Measurements from ENCODE around the gene TAF1B.

TAF1B gene

DNA sequence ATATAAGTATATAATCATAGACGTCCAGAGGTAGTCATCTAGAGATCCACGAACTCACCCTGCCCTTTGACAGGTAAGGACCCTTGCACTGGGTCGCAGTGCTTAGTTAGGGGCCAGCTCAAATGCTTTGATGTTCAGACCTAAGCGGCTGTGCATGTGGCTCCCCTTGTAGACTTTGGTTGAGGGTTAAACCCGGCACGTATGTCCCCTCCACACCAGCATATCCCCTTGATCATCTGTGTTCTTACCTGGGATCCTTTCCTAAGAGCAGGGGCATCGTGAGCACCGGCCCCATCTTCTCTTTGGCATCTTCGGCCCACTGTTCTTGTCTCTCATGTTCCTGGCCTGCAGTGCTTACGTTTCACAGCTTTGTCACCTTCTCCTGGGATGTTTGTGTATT, 139.6 kb downstream of the TAF1B start:
- no peaks in the 10 kb centered on the region for H3K79me2 ChIP-seq (ENCODE audit: insufficient read depth, low read length)
- no peak overlapping the region for H3K27ac ChIP-seq (ENCODE audit: low read depth, low read length, poor library complexity, severe bottlenecking)
- no peaks in the 10 kb centered on the region for H3K9me3 ChIP-seq (ENCODE audit: low read length)
- no peaks in the 10 kb centered on the region for H3K9me2 ChIP-seq (ENCODE audit: low read depth, low read length)
- H3K36me3 ChIP-seq (ENCODE audit: insufficient read depth, low read length) = peaks cover 4% of the 10 kb centered on the region; the same call in 1 of the 2 replicates
- H4K20me1 ChIP-seq (ENCODE audit: insufficient read depth, low read length) = no peaks in the 10 kb centered on the region
- no peaks in the 10 kb centered on the region for H3K4me1 ChIP-seq (ENCODE audit: insufficient read depth, low read length, severe bottlenecking)
- no peak overlapping the region for H3K4me3 ChIP-seq (ENCODE audit: low read depth, low read length, poor library complexity, severe bottlenecking)
- no peak overlapping the region for H2AFZ ChIP-seq (ENCODE audit: low read length)
- no peak for TF ChIP-seq EZH2 (IDR thresholded peaks at IDR 0.05; ENCODE audit: borderline replicate concordance, low read length)
- H3F3A ChIP-seq (ENCODE audit: insufficient read depth, low read length) = no peaks in the 10 kb centered on the region
- no peaks in the 10 kb centered on the region for H3K27me3 ChIP-seq (ENCODE audit: insufficient read depth, low read length)
- H3K4me2 ChIP-seq (ENCODE audit: low read length) = no peak overlapping the region
- no peak overlapping the region for H3K9ac ChIP-seq (ENCODE audit: low read length)

DNA sequence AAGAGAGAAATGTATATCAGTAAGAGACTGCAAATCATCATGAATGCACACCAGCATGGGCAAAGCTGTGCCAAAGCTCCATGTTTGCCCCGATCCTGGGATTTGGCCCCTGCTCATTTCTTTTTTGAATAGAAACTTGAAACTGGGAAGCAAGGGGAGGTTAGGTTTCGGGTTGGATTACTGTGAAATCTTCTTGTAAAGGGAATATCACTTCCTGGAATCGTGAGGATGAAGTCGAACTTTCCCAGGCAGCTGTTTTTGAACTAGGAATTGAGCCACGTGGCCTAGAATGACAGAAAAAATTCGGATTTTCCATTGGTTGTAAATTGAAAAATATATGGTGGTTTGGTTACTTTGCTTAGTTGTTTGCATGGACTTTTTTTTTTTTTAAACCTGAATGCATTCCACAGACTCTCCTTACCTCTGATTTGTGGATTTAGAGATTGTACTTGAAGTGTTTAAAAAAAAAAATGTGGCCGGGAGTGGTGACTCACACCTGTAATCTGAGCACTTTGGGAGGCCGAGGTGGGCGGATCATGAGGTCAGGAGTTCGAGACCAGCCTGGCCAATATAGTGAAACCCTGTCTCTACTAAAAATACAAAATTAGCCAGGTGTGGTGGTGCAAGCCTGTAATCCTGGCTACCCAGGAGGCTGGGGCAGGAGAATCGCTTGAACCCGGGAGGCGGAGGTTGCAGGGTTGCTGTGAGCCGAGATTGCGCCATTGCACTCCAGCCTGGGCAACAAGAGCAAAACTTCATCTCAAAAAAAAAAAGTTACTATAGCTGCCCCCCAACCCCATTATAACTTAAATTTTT, 140.3 kb downstream of the TAF1B start:
- H3K9ac ChIP-seq (ENCODE audit: low read length) = no peak overlapping the region
- H3F3A ChIP-seq (ENCODE audit: insufficient read depth, low read length) = no peaks in the 10 kb centered on the region
- peaks cover 4% of the 10 kb centered on the region; the same call in 1 of the 2 replicates for H3K36me3 ChIP-seq (ENCODE audit: insufficient read depth, low read length)
- H4K20me1 ChIP-seq (ENCODE audit: insufficient read depth, low read length) = no peaks in the 10 kb centered on the region
- H3K9me2 ChIP-seq (ENCODE audit: low read depth, low read length) = no peaks in the 10 kb centered on the region
- H3K4me3 ChIP-seq (ENCODE audit: low read depth, low read length, poor library complexity, severe bottlenecking) = no peak overlapping the region
- H3K27ac ChIP-seq (ENCODE audit: low read depth, low read length, poor library complexity, severe bottlenecking) = no peak overlapping the region
- no peaks in the 10 kb centered on the region for H3K27me3 ChIP-seq (ENCODE audit: insufficient read depth, low read length)
- H3K9me3 ChIP-seq (ENCODE audit: low read length) = no peaks in the 10 kb centered on the region
- H3K4me2 ChIP-seq (ENCODE audit: low read length) = no peak overlapping the region
- H3K79me2 ChIP-seq (ENCODE audit: insufficient read depth, low read length) = no peaks in the 10 kb centered on the region
- H3K4me1 ChIP-seq (ENCODE audit: insufficient read depth, low read length, severe bottlenecking) = no peaks in the 10 kb centered on the region
- H2AFZ ChIP-seq (ENCODE audit: low read length) = no peak overlapping the region
- TF ChIP-seq, protein P1, sequence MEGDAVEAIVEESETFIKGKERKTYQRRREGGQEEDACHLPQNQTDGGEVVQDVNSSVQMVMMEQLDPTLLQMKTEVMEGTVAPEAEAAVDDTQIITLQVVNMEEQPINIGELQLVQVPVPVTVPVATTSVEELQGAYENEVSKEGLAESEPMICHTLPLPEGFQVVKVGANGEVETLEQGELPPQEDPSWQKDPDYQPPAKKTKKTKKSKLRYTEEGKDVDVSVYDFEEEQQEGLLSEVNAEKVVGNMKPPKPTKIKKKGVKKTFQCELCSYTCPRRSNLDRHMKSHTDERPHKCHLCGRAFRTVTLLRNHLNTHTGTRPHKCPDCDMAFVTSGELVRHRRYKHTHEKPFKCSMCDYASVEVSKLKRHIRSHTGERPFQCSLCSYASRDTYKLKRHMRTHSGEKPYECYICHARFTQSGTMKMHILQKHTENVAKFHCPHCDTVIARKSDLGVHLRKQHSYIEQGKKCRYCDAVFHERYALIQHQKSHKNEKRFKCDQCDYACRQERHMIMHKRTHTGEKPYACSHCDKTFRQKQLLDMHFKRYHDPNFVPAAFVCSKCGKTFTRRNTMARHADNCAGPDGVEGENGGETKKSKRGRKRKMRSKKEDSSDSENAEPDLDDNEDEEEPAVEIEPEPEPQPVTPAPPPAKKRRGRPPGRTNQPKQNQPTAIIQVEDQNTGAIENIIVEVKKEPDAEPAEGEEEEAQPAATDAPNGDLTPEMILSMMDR (IDR thresholded peaks at IDR 0.05; ENCODE audit: low read length) = no peak
- TF ChIP-seq EZH2 (IDR thresholded peaks at IDR 0.05; ENCODE audit: borderline replicate concordance, low read length) = no peak

All from OCI-LY1 (cell line).